ENCODE results near the gene POLR3H. TPM values are rescaled to one million over a fixed set of nuclear protein-coding genes. Genes with fewer than 3 reads are reported as not detected.

Gene POLR3H
- total RNA-seq, 1 donor, result 27.7 TPM

- no peak overlapping the region for H3K4me3 ChIP-seq (ENCODE audit: low read depth, low read length)
- no peak for DNase-seq (ENCODE audit: low read depth)
- peak; percentile 11 for TF ChIP-seq CTCF (IDR thresholded peaks at IDR 0.05; ENCODE audit: insufficient read depth, low read length)
Observed at GRCh38 chr22:41501209-41501608, 43.1 kb downstream of the POLR3H start.

- no peak overlapping the region for H3K4me3 ChIP-seq (ENCODE audit: low read depth, low read length)
- no peak for DNase-seq (ENCODE audit: low read depth)
- no peak for TF ChIP-seq CTCF (IDR thresholded peaks at IDR 0.05; ENCODE audit: insufficient read depth, low read length)
Observed at GRCh38 chr22:41500303-41500702, 44.0 kb downstream of the POLR3H start.

- no peak overlapping the region for H3K4me3 ChIP-seq (ENCODE audit: low read depth, low read length)
Observed at GRCh38 chr22:41499624-41500280, 44.5 kb downstream of the POLR3H start.

GRCh38 chr22:41498303-41498835 is 45.9 kb downstream of the POLR3H start:
- no peak for TF ChIP-seq CTCF (IDR thresholded peaks at IDR 0.05; ENCODE audit: insufficient read depth, low read length)
- peak; percentile 30 for DNase-seq (ENCODE audit: low read depth)
- H3K4me3 ChIP-seq (ENCODE audit: low read depth, low read length), result no peak overlapping the region

More at GRCh38 chr22:41499624-41500280, 44.5 kb downstream of the POLR3H start:
- DNase-seq (ENCODE audit: low read depth), result no peak
- TF ChIP-seq CTCF (IDR thresholded peaks at IDR 0.05; ENCODE audit: insufficient read depth, low read length), result no peak

- H3K4me3 ChIP-seq (ENCODE audit: low read depth, low read length), result no peak overlapping the region
- TF ChIP-seq CTCF (IDR thresholded peaks at IDR 0.05; ENCODE audit: insufficient read depth, low read length), result no peak
- peak; percentile 67 for DNase-seq (ENCODE audit: low read depth)
Observed at GRCh38 chr22:41491374-41492100, 52.7 kb downstream of the POLR3H start.

GRCh38 chr22:41488596-41489385 is 55.5 kb downstream of the POLR3H start:
- DNase-seq (ENCODE audit: low read depth), result no peak
- no peak overlapping the region for H3K4me3 ChIP-seq (ENCODE audit: low read depth, low read length)
- no peak for TF ChIP-seq CTCF (IDR thresholded peaks at IDR 0.05; ENCODE audit: insufficient read depth, low read length)
